AG10803 (cell line): ENCODE data around the gene FREY1.
A peak's percentile ranks its signal among the peaks of the same experiment; 100 is the strongest.

ENCODE experiments used
- DNase-seq: peaks from one replicate; pipeline ENCODE4 v3.0.0; 2010; ENCODE audit warnings: low read depth
- H3K4me3 ChIP-seq: 2 replicates; pipeline ENCODE4 v1.5.1; 2011; ENCODE audit warnings: mild to moderate bottlenecking, low read length, control low read depth
- CTCF ChIP-seq: conservative IDR thresholded peaks from 2 replicates; pipeline ENCODE4 v1.5.1; 2011; ENCODE audit warnings: mild to moderate bottlenecking, low read length, control low read depth, inconsistent platforms

FREY1 gene

GRCh38 chr11:45939836-45940235, 32.8 kb upstream of the FREY1 start:
- DNase-seq: peak; percentile 54
- no peak overlapping the region for H3K4me3 ChIP-seq
- no peak for TF ChIP-seq CTCF

- TF ChIP-seq CTCF: no peak
- DNase-seq: no peak
- H3K4me3 ChIP-seq: no peak overlapping the region
These were observed 30.8 kb upstream of the FREY1 start for GRCh38 chr11:45937916-45938315.

GRCh38 chr11:45936511-45937054, 29.5 kb upstream of the FREY1 start:
- no peak overlapping the region for H3K4me3 ChIP-seq
- no peak for TF ChIP-seq CTCF
- DNase-seq: no peak

GRCh38 chr11:45935349-45936064, 28.4 kb upstream of the FREY1 start:
- TF ChIP-seq CTCF: no peak
- DNase-seq: no peak
- no peak overlapping the region for H3K4me3 ChIP-seq

GRCh38 chr11:45934580-45935318, 27.7 kb upstream of the FREY1 start:
- no peak for DNase-seq
- no peak overlapping the region for H3K4me3 ChIP-seq
- no peak for TF ChIP-seq CTCF

- no peak for DNase-seq
- no peak for TF ChIP-seq CTCF
- no peak overlapping the region for H3K4me3 ChIP-seq
These were observed 26.9 kb upstream of the FREY1 start for GRCh38 chr11:45933846-45934579.
